HepG2 (cell line): ENCODE data around the gene CARHSP1. TPM values are rescaled to one million over a fixed set of nuclear protein-coding genes. Genes with fewer than 3 reads are reported as not detected.

ENCODE experiments used
- BCL6 ChIP-seq: IDR thresholded peaks from 2 replicates; pipeline ENCODE4 v1.6.1; 2016; ENCODE audit warnings: missing genetic modification reagents, missing compliant biosample characterization
- ETV6 ChIP-seq: sonication (generic); formaldehyde crosslinking; conservative IDR thresholded peaks from 2 replicates; pipeline ENCODE4 v1.4.0; 2020; ENCODE audit warnings: missing genetic modification reagents
- FOSL1 ChIP-seq: sonication (generic); formaldehyde crosslinking; IDR thresholded peaks from 2 replicates; pipeline ENCODE4 v1.9.0; 2021; ENCODE audit warnings: missing genetic modification reagents, borderline replicate concordance
- HOXA3 ChIP-seq: sonication (generic); formaldehyde crosslinking; IDR thresholded peaks from 2 replicates; pipeline ENCODE4 v1.5.0; 2020; ENCODE audit warnings: missing genetic modification reagents
- IRF2 ChIP-seq: IDR thresholded peaks from 2 replicates; pipeline ENCODE4 v1.6.1; 2018; ENCODE audit warnings: missing genetic modification reagents, missing compliant biosample characterization
- NR2C2 ChIP-seq: sonication (generic); formaldehyde crosslinking; IDR thresholded peaks from 2 replicates; pipeline ENCODE4 v1.4.0; 2020; ENCODE audit warnings: missing genetic modification reagents, mild to moderate bottlenecking, moderate library complexity, borderline replicate concordance
- SAFB2 ChIP-seq: sonication (generic); formaldehyde crosslinking; IDR thresholded peaks from 2 replicates; pipeline ENCODE4 v1.5.1; 2020; ENCODE audit warnings: missing genetic modification reagents, low read depth, mild to moderate bottlenecking, borderline replicate concordance
- SMAD9 ChIP-seq: sonication (generic); formaldehyde crosslinking; IDR thresholded peaks from 2 replicates; pipeline ENCODE4 v1.5.1; 2020; ENCODE audit warnings: mild to moderate bottlenecking, missing genetic modification reagents
- SOX5 ChIP-seq: IDR thresholded peaks from 2 replicates; pipeline ENCODE4 v1.6.1; 2016; ENCODE audit warnings: borderline replicate concordance
- SP1 ChIP-seq, 2 experiments: fragments of 450-650 bp in 1 of 2; sonication (generic) in 1 of 2; formaldehyde crosslinking in 1 of 2; IDR thresholded peaks; 2 replicates each; pipeline versions ENCODE4 v1.4.0 to v1.6.1; 2016 to 2020; ENCODE audit warnings: missing genetic modification reagents in 1 of 2
- SRSF1 ChIP-seq: fragments of 200-400 bp; formaldehyde crosslinking; optimal IDR thresholded peaks from 2 replicates; pipeline ENCODE3; 2017; ENCODE audit warnings: mild to moderate bottlenecking, low read depth, low read length, moderate library complexity
- ZNF138 ChIP-seq: sonication (generic); formaldehyde crosslinking; IDR thresholded peaks from 2 replicates; pipeline ENCODE4 v1.5.0; 2020; ENCODE audit warnings: mild to moderate bottlenecking, low read depth, missing genetic modification reagents
- ZNF225 ChIP-seq: sonication (generic); formaldehyde crosslinking; IDR thresholded peaks from 2 replicates; pipeline ENCODE4 v1.4.0; 2020; ENCODE audit warnings: mild to moderate bottlenecking, missing genetic modification reagents
- ZNF619 ChIP-seq: sonication (generic); formaldehyde crosslinking; IDR thresholded peaks from 2 replicates; pipeline ENCODE4 v1.4.0; 2020; ENCODE audit warnings: mild to moderate bottlenecking, missing genetic modification reagents
- polyA plus RNA-seq, 8 experiments: library from polyadenylated mRNA; depleted of rRNA in 3 of 8; stranded (reverse) in 7 of 8; unstranded in 1 of 8; fragments of >200 nt; fragmentation: Illumina TruSeq in 4 of 8; extraction: Trizol in 4 of 8; gene quantifications; 2 replicates each; pipeline versions ENCODE4 v1.2.1 to v1.2.3, GENCODE V29; 2011 to 2016; ENCODE audit warnings: low read depth in 4 of 8, missing spikeins in 1 of 8, mixed read lengths in 1 of 8; ENCODE audit not compliant: insufficient read depth in 1 of 8
- total RNA-seq, 5 experiments: library from RNA; depleted of rRNA; stranded (reverse); fragments of >200 nt; fragmentation: Illumina TruSeq; extraction: Trizol; gene quantifications; 2 replicates each; pipeline ENCODE4 v1.2.3, GENCODE V29; 2016; ENCODE audit warnings: low read depth in 1 of 5
- TF ChIP-seq, protein P1 (sequence below): sonication (generic); formaldehyde crosslinking; IDR thresholded peaks from 2 replicates; pipeline ENCODE4 v1.4.0; 2020; ENCODE audit warnings: missing genetic modification reagents; ENCODE audit errors: not compliant biosample characterization
- TF ChIP-seq, protein P2 (sequence below): IDR thresholded peaks from 2 replicates; pipeline ENCODE4 v1.6.1; 2018; ENCODE audit warnings: missing genetic modification reagents, mild to moderate bottlenecking, missing compliant biosample characterization
- TF ChIP-seq, protein P3 (sequence below): IDR thresholded peaks from 2 replicates; pipeline ENCODE4 v1.6.1; 2016; ENCODE audit warnings: missing genetic modification reagents, missing compliant biosample characterization
- TF ChIP-seq, protein P4 (sequence below): sonication (generic); formaldehyde crosslinking; IDR thresholded peaks from 2 replicates; pipeline ENCODE4 v1.4.0; 2020; ENCODE audit warnings: missing genetic modification reagents
- TF ChIP-seq, protein P5 (sequence below): IDR thresholded peaks from 2 replicates; pipeline ENCODE4 v1.6.1; 2016

CARHSP1 gene
- total and polyA plus RNA-seq, 2 of the 13 experiments (the other 11 are each of a cell fraction or from before 2014, with no cell fraction given), result 173 to 345 TPM

DNA sequence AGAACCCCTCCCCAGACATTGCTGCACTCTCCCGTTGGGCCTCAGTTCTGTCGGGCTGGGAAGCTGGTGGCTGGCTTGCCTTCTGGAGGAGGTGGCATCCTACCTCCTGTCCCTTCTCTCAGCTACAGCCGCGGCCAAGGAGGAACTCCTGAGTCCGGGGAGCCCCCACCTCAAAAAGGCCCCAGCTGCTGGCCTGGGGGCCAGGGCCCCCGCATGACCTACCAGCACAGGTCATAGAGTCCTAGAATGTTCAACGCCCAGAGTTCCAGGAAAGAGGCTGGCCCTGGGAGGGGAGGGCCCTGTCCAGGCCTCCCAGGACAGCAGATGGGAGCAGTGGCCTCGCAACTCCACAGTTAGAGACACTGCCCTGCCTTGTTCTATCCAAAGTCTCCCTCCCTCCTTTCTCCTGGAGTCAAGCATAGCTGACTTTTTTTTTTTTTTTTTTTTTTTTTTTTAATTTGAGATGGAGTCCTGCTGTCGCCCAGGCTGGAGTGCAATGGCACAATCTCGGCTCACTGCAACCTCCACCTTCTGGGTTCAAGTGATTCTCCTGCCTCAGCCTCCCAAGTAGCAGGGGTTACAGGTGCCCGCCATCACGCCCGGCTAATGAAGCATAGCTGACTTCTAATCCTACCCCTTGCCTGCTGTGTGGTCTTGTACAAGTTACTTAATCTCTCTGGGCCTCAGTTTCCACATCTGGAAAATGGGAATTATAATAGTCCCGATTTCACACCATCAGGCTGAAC, 7.1 kb downstream of the CARHSP1 start (continued):
- TF ChIP-seq, protein P1, sequence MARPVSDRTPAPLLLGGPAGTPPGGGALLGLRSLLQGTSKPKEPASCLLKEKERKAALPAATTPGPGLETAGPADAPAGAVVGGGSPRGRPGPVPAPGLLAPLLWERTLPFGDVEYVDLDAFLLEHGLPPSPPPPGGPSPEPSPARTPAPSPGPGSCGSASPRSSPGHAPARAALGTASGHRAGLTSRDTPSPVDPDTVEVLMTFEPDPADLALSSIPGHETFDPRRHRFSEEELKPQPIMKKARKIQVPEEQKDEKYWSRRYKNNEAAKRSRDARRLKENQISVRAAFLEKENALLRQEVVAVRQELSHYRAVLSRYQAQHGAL (CRISPR knock-in tag), result no peak
- TF ChIP-seq ETV6, result peak; percentile 37; the same call in 1 of the 2 replicates
- peak; percentile 93 for TF ChIP-seq BCL6 (CRISPR knock-in tag)
- TF ChIP-seq SRSF1, result peak; percentile 95
- TF ChIP-seq HOXA3, result no peak
- TF ChIP-seq, protein P2, sequence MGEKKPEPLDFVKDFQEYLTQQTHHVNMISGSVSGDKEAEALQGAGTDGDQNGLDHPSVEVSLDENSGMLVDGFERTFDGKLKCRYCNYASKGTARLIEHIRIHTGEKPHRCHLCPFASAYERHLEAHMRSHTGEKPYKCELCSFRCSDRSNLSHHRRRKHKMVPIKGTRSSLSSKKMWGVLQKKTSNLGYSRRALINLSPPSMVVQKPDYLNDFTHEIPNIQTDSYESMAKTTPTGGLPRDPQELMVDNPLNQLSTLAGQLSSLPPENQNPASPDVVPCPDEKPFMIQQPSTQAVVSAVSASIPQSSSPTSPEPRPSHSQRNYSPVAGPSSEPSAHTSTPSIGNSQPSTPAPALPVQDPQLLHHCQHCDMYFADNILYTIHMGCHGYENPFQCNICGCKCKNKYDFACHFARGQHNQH (CRISPR knock-in tag), result no peak
- TF ChIP-seq SOX5, result peak; percentile 43; the same call in 1 of the 2 replicates
- TF ChIP-seq, protein P3, sequence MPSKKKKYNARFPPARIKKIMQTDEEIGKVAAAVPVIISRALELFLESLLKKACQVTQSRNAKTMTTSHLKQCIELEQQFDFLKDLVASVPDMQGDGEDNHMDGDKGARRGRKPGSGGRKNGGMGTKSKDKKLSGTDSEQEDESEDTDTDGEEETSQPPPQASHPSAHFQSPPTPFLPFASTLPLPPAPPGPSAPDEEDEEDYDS, result no peak
- TF ChIP-seq IRF2 (CRISPR knock-in tag), result 0 out of 2 replicates have a peak, but pooled peaks have one; percentile 27
- TF ChIP-seq SMAD9 (CRISPR knock-in tag), result no peak
- TF ChIP-seq ZNF619 (CRISPR knock-in tag), result no peak
- no peak for TF ChIP-seq SP1 (IDR thresholded peaks at IDR 0.05)
- TF ChIP-seq SP1 (CRISPR knock-in tag; IDR thresholded peaks at IDR 0.05), result peak; percentile 24; the same call in 1 of the 2 replicates
- TF ChIP-seq ZNF138 (CRISPR knock-in tag), result no peak
- TF ChIP-seq ZNF225, result peak; percentile 75; the same call in 1 of the 2 replicates
- no peak for TF ChIP-seq FOSL1 (CRISPR knock-in tag)
- TF ChIP-seq, protein P4, sequence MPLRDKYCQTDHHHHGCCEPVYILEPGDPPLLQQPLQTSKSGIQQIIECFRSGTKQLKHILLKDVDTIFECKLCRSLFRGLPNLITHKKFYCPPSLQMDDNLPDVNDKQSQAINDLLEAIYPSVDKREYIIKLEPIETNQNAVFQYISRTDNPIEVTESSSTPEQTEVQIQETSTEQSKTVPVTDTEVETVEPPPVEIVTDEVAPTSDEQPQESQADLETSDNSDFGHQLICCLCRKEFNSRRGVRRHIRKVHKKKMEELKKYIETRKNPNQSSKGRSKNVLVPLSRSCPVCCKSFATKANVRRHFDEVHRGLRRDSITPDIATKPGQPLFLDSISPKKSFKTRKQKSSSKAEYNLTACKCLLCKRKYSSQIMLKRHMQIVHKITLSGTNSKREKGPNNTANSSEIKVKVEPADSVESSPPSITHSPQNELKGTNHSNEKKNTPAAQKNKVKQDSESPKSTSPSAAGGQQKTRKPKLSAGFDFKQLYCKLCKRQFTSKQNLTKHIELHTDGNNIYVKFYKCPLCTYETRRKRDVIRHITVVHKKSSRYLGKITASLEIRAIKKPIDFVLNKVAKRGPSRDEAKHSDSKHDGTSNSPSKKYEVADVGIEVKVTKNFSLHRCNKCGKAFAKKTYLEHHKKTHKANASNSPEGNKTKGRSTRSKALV (CRISPR knock-in tag), result no peak
- 0 out of 2 replicates have a peak, but pooled peaks have one; percentile 46 for TF ChIP-seq NR2C2 (CRISPR knock-in tag)
- no peak for TF ChIP-seq SAFB2 (CRISPR knock-in tag)
- TF ChIP-seq, protein P5, sequence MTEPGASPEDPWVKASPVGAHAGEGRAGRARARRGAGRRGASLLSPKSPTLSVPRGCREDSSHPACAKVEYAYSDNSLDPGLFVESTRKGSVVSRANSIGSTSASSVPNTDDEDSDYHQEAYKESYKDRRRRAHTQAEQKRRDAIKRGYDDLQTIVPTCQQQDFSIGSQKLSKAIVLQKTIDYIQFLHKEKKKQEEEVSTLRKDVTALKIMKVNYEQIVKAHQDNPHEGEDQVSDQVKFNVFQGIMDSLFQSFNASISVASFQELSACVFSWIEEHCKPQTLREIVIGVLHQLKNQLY, result no peak
